SK-N-SH treated with all-trans-retinoic acid at 6 μM for 48 hours (cell line): Measurements from ENCODE around the gene ST6GALNAC4.

Experiments used
- ATAC-seq: fragments of 200-7000 bp; cut with Tn5 transposase; 3 replicates; pipeline ENCODE4 v1.9.1; 2020; ENCODE audit warnings: mild to moderate bottlenecking, moderate library complexity
- ARNTL ChIP-seq: fragments of 450-650 bp; formaldehyde crosslinking; IDR thresholded peaks from 2 replicates; pipeline ENCODE4 v1.5.0; 2020; ENCODE audit warnings: low read depth, mild to moderate bottlenecking, moderate library complexity, borderline replicate concordance
- BACH2 ChIP-seq: fragments of 250-450 bp; sonication (Bioruptor Pico); IDR thresholded peaks from 2 replicates; pipeline ENCODE4 v1.9.0; 2021; ENCODE audit warnings: mild to moderate bottlenecking, borderline replicate concordance
- CREB5 ChIP-seq: fragments of 250-450 bp; sonication (Bioruptor Pico); IDR thresholded peaks from 2 replicates; pipeline ENCODE4 v1.5.1; 2020; ENCODE audit warnings: low read depth, mild to moderate bottlenecking, moderate library complexity
- CSDC2 ChIP-seq: fragments of 250-450 bp; sonication (Bioruptor Pico); IDR thresholded peaks from 2 replicates; pipeline ENCODE4 v1.5.0; 2020; ENCODE audit warnings: mild to moderate bottlenecking, moderate library complexity
- CSRNP3 ChIP-seq: fragments of 250-450 bp; sonication (Bioruptor Pico); IDR thresholded peaks from 2 replicates; pipeline ENCODE4 v1.5.1; 2021; ENCODE audit warnings: mild to moderate bottlenecking, moderate library complexity
- GLIS3 ChIP-seq: fragments of 250-450 bp; sonication (Bioruptor Pico); IDR thresholded peaks from 2 replicates; pipeline ENCODE4 v1.5.0; 2020; ENCODE audit warnings: mild to moderate bottlenecking, moderate library complexity
- OSR1 ChIP-seq: fragments of 250-450 bp; sonication (Bioruptor Pico); IDR thresholded peaks from 2 replicates; pipeline ENCODE4 v1.8.0; 2022; ENCODE audit warnings: moderate library complexity, mild to moderate bottlenecking, inconsistent platforms
- PATZ1 ChIP-seq: fragments of 250-450 bp; sonication (Bioruptor Pico); IDR thresholded peaks from 2 replicates; pipeline ENCODE4 v1.8.0; 2020; ENCODE audit warnings: mild to moderate bottlenecking, moderate library complexity, borderline replicate concordance
- POU6F1 ChIP-seq: fragments of 250-450 bp; sonication (Bioruptor Pico); IDR thresholded peaks from 2 replicates; pipeline ENCODE4 v1.8.0; 2021; ENCODE audit warnings: low read depth, mild to moderate bottlenecking, moderate library complexity, borderline replicate concordance
- PPARA ChIP-seq: fragments of 250-450 bp; sonication (Bioruptor Pico); IDR thresholded peaks from 2 replicates; pipeline ENCODE4 v1.5.0; 2020; ENCODE audit warnings: mild to moderate bottlenecking, borderline replicate concordance
- RARB ChIP-seq: fragments of 250-450 bp; sonication (Bioruptor Pico); IDR thresholded peaks from 2 replicates; pipeline ENCODE4 v1.8.0; 2021; ENCODE audit warnings: mild to moderate bottlenecking, moderate library complexity
- SNAI2 ChIP-seq: fragments of 250-450 bp; sonication (Bioruptor Pico); IDR thresholded peaks from 2 replicates; pipeline ENCODE4 v1.5.0; 2020; ENCODE audit warnings: mild to moderate bottlenecking, moderate library complexity
- TOX ChIP-seq: fragments of 250-450 bp; sonication (Bioruptor Pico); IDR thresholded peaks from 2 replicates; pipeline ENCODE4 v1.8.0; 2021; ENCODE audit warnings: mild to moderate bottlenecking, moderate library complexity, borderline replicate concordance
- ZC3H10 ChIP-seq: fragments of 250-450 bp; sonication (Bioruptor Pico); IDR thresholded peaks from 2 replicates; pipeline ENCODE4 v1.5.1; 2021; ENCODE audit warnings: mild to moderate bottlenecking, moderate library complexity
- ZFP3 ChIP-seq: fragments of 250-450 bp; sonication (Bioruptor Pico); IDR thresholded peaks from 2 replicates; pipeline ENCODE4 v1.5.0; 2020; ENCODE audit warnings: mild to moderate bottlenecking, moderate library complexity
- ZFP30 ChIP-seq: fragments of 450-650 bp; formaldehyde crosslinking; IDR thresholded peaks from 2 replicates; pipeline ENCODE4 v1.5.0; 2022; ENCODE audit warnings: mild to moderate bottlenecking, moderate library complexity
- ZNF565 ChIP-seq: fragments of 450-650 bp; formaldehyde crosslinking; conservative IDR thresholded peaks from 2 replicates; pipeline ENCODE4 v1.5.0; 2020; ENCODE audit warnings: low read depth, mild to moderate bottlenecking, moderate library complexity
- ZNF70 ChIP-seq: fragments of 450-650 bp; formaldehyde crosslinking; IDR thresholded peaks from 2 replicates; pipeline ENCODE4 v1.5.0; 2020; ENCODE audit warnings: mild to moderate bottlenecking, moderate library complexity

ST6GALNAC4 gene

GRCh38 chr9:127944586-127945218 is 27.9 kb upstream of the ST6GALNAC4 start:
- TF ChIP-seq CSDC2 (CRISPR knock-in tag) = no peak
- TF ChIP-seq POU6F1 = no peak
- TF ChIP-seq SNAI2 (CRISPR knock-in tag) = no peak
- no peak for ATAC-seq

GRCh38 chr9:127943731-127944144 is 26.9 kb upstream of the ST6GALNAC4 start:
- ATAC-seq = peak; percentile 93
- TF ChIP-seq POU6F1 (no peak), GLIS3 (no peak), ZNF70 (CRISPR knock-in tag) (no peak)

GRCh38 chr9:127943011-127943662 is 26.3 kb upstream of the ST6GALNAC4 start:
- peak; percentile 2; the same call in 1 of the 3 replicates for ATAC-seq
- TF ChIP-seq TOX = no peak
- TF ChIP-seq RARB = no peak
- no peak for TF ChIP-seq ZNF565 (CRISPR knock-in tag)
- no peak for TF ChIP-seq OSR1
- no peak for TF ChIP-seq ZFP3 (CRISPR knock-in tag)
- TF ChIP-seq GLIS3 = no peak
- TF ChIP-seq CREB5 = no peak
- no peak for TF ChIP-seq ZC3H10 (CRISPR knock-in tag)
- no peak for TF ChIP-seq BACH2
- no peak for TF ChIP-seq PPARA
- no peak for TF ChIP-seq CSRNP3 (CRISPR knock-in tag)
- TF ChIP-seq ZFP30 (CRISPR knock-in tag) = no peak
- TF ChIP-seq POU6F1 = no peak
- no peak for TF ChIP-seq PATZ1 (CRISPR knock-in tag)
- no peak for TF ChIP-seq ARNTL (CRISPR knock-in tag)
